ENCODE measurements around the gene OSTC.

OSTC gene

GRCh38 chr4:108644237-108644636 lies 6.2 kb upstream of the OSTC start:
- H3K9me3 ChIP-seq (ENCODE audit: low read length): no peaks in the 10 kb centered on the region
- no peak overlapping the region for H3K4me3 ChIP-seq (ENCODE audit: low read depth, low read length, poor library complexity, severe bottlenecking)
- no peaks in the 10 kb centered on the region for H3F3A ChIP-seq (ENCODE audit: insufficient read depth, low read length)
- TF ChIP-seq EZH2 (IDR thresholded peaks at IDR 0.05; ENCODE audit: borderline replicate concordance, low read length): no peak
- TF ChIP-seq, protein P1, sequence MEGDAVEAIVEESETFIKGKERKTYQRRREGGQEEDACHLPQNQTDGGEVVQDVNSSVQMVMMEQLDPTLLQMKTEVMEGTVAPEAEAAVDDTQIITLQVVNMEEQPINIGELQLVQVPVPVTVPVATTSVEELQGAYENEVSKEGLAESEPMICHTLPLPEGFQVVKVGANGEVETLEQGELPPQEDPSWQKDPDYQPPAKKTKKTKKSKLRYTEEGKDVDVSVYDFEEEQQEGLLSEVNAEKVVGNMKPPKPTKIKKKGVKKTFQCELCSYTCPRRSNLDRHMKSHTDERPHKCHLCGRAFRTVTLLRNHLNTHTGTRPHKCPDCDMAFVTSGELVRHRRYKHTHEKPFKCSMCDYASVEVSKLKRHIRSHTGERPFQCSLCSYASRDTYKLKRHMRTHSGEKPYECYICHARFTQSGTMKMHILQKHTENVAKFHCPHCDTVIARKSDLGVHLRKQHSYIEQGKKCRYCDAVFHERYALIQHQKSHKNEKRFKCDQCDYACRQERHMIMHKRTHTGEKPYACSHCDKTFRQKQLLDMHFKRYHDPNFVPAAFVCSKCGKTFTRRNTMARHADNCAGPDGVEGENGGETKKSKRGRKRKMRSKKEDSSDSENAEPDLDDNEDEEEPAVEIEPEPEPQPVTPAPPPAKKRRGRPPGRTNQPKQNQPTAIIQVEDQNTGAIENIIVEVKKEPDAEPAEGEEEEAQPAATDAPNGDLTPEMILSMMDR (IDR thresholded peaks at IDR 0.05; ENCODE audit: low read length): no peak
- no peaks in the 10 kb centered on the region for H3K27me3 ChIP-seq (ENCODE audit: insufficient read depth, low read length)
- no peak overlapping the region for H3K9ac ChIP-seq (ENCODE audit: low read length)
- no peak overlapping the region for H2AFZ ChIP-seq (ENCODE audit: low read length)
- H3K79me2 ChIP-seq (ENCODE audit: insufficient read depth, low read length): no peaks in the 10 kb centered on the region
- H4K20me1 ChIP-seq (ENCODE audit: insufficient read depth, low read length): no peaks in the 10 kb centered on the region
- H3K4me2 ChIP-seq (ENCODE audit: low read length): no peak overlapping the region
- no peak overlapping the region for H3K27ac ChIP-seq (ENCODE audit: low read depth, low read length, poor library complexity, severe bottlenecking)
- no peaks in the 10 kb centered on the region for H3K9me2 ChIP-seq (ENCODE audit: low read depth, low read length)
- H3K4me1 ChIP-seq (ENCODE audit: insufficient read depth, low read length, severe bottlenecking): no peaks in the 10 kb centered on the region
- no peaks in the 10 kb centered on the region for H3K36me3 ChIP-seq (ENCODE audit: insufficient read depth, low read length)

DNA sequence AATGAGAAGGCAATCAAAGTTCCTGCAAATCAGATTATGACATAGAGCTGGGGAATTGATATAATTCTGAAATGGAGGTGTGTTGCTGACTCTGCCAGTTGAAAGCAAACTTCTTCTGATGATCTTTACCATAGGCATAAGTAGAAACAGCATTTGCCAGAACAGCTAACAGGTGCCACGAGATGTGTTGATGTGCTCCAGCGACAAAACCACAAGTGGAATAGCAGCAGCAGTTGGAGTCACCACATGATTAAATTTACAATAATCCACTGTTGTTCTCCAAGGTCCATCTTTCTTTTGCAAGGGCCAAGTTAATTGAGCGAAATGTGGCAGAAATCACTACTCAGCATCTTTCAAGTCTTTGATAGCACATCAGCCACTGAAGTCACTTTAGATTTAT lies 3.7 kb upstream of the OSTC start:
- Histone ChIP-seq H3K79me2 (ENCODE audit: insufficient read depth, low read length) (peaks cover 12% of the 10 kb centered on the region), H3K4me1 (ENCODE audit: insufficient read depth, low read length, severe bottlenecking) (peaks cover 13% of the 10 kb centered on the region), H3K9me3 (ENCODE audit: low read length) (no peaks in the 10 kb centered on the region), H3K27ac (ENCODE audit: low read depth, low read length, poor library complexity, severe bottlenecking) (no peak overlapping the region), H3K27me3 (ENCODE audit: insufficient read depth, low read length) (no peaks in the 10 kb centered on the region), H3K4me3 (ENCODE audit: low read depth, low read length, poor library complexity, severe bottlenecking) (no peak overlapping the region), H3K4me2 (ENCODE audit: low read length) (no peak overlapping the region), H4K20me1 (ENCODE audit: insufficient read depth, low read length) (no peaks in the 10 kb centered on the region), H3K9ac (ENCODE audit: low read length) (no peak overlapping the region), H3K9me2 (ENCODE audit: low read depth, low read length) (no peaks in the 10 kb centered on the region), H3K36me3 (ENCODE audit: insufficient read depth, low read length) (no peaks in the 10 kb centered on the region), H2AFZ (ENCODE audit: low read length) (no peak overlapping the region), H3F3A (ENCODE audit: insufficient read depth, low read length) (no peaks in the 10 kb centered on the region)
- no peak for TF ChIP-seq EZH2 (IDR thresholded peaks at IDR 0.05; ENCODE audit: borderline replicate concordance, low read length)
- TF ChIP-seq, protein P1 (IDR thresholded peaks at IDR 0.05; ENCODE audit: low read length): no peak

DNA sequence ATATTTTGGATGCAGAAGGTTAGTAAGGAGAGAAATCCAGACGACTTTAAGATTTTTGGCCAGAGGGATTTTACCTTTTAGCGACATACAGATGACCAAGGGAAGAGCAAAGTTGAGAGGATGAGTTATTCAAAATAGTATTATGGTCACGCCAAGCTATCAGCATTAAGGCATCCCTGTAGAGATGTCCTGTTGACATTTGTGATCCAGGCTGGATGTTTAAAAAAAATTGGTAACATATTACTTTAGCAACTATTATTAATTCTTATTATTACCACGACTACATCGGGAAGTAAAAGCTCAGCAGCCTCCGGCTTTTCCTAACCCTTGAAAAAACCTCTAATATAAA lies 562 bp upstream of the OSTC start:
- Histone ChIP-seq H3K9me3 (ENCODE audit: low read length) (no peaks in the 10 kb centered on the region), H3F3A (ENCODE audit: insufficient read depth, low read length) (no peaks in the 10 kb centered on the region), H3K79me2 (ENCODE audit: insufficient read depth, low read length) (peaks cover 37% of the 10 kb centered on the region), H3K27me3 (ENCODE audit: insufficient read depth, low read length) (no peaks in the 10 kb centered on the region), H2AFZ (ENCODE audit: low read length) (peak overlapping the region; percentile 98), H3K4me1 (ENCODE audit: insufficient read depth, low read length, severe bottlenecking) (peaks cover 15% of the 10 kb centered on the region), H3K4me2 (ENCODE audit: low read length) (peak overlapping the region; percentile 67), H3K36me3 (ENCODE audit: insufficient read depth, low read length) (peaks cover 11% of the 10 kb centered on the region), H4K20me1 (ENCODE audit: insufficient read depth, low read length) (no peaks in the 10 kb centered on the region), H3K9ac (ENCODE audit: low read length) (peak overlapping the region; percentile 39; the same call in 1 of the 2 replicates), H3K9me2 (ENCODE audit: low read depth, low read length) (no peaks in the 10 kb centered on the region), H3K4me3 (ENCODE audit: low read depth, low read length, poor library complexity, severe bottlenecking) (peak overlapping the region; percentile 93), H3K27ac (ENCODE audit: low read depth, low read length, poor library complexity, severe bottlenecking) (no peak overlapping the region)
- TF ChIP-seq, protein P1 (IDR thresholded peaks at IDR 0.05; ENCODE audit: low read length): no peak

Measured in OCI-LY1 (cell line).